Heart right ventricle (tissue), 16 donors: ENCODE results near the gene SOX8. TPM values are rescaled to one million over a fixed set of nuclear protein-coding genes. Genes with fewer than 3 reads are reported as not detected.

Experiments used
- ATAC-seq, 8 donors: fragments of 200-7000 bp; cut with Tn5 transposase; one replicate each; pipeline ENCODE4 v1.9.1; 2020; ENCODE audit warnings: mild to moderate bottlenecking in 8 of 8, moderate library complexity in 8 of 8, moderate number of reproducible peaks in 1 of 8
- DNase-seq, 2 donors: peaks; one replicate each; pipeline ENCODE4 v3.0.0-alpha.2; 2020
- H3K27ac ChIP-seq, 10 donors: fragments of 200-600 bp; sonication (generic) in 2 of 10; one replicate each; pipeline versions ENCODE4 v1.5.0 to v1.8.0; 2020 to 2022; ENCODE audit warnings: mild to moderate bottlenecking in 3 of 10
- H3K27me3 ChIP-seq, 7 donors: fragments of 200-600 bp; one replicate each; pipeline ENCODE4 v1.8.0; 2021 to 2022; ENCODE audit warnings: mild to moderate bottlenecking in 2 of 7
- H3K36me3 ChIP-seq, 9 donors: fragments of 200-600 bp; sonication (generic) in 1 of 9; one replicate each; pipeline versions ENCODE4 v1.5.0 to v1.8.0; 2020 to 2022; ENCODE audit warnings: mild to moderate bottlenecking in 2 of 9
- H3K4me1 ChIP-seq, 9 donors: fragments of 200-600 bp; sonication (generic) in 1 of 9; one replicate each; pipeline versions ENCODE4 v1.5.0 to v1.8.0; 2020 to 2022; ENCODE audit warnings: mild to moderate bottlenecking in 4 of 9
- H3K4me3 ChIP-seq, 10 donors: fragments of 200-600 bp; sonication (generic) in 2 of 10; one replicate each; pipeline versions ENCODE4 v1.5.0 to v1.8.0; 2020 to 2022; ENCODE audit warnings: mild to moderate bottlenecking in 7 of 10, moderate library complexity in 2 of 10
- H3K9me3 ChIP-seq, 11 donors: fragments of 200-600 bp in 10 of 11; sonication (generic) in 2 of 11; one replicate each; pipeline versions ENCODE4 v1.5.0 to v1.8.0; 2013 to 2022; ENCODE audit warnings: mild to moderate bottlenecking in 2 of 11, control low read depth in 1 of 11, moderate library complexity in 1 of 11
- WGBS, 2 donors: extraction: QIAGEN DNeasy Blood & Tissue Kit; methylation state at CpG; one replicate each; pipeline ENCODE4 v1.1.7; 2013; ENCODE audit warnings: inconsistent platforms in 1 of 2; 5-methylcytosine and 5-hydroxymethylcytosine counted together
- intact Hi-C, 10 donors: fragments of 100-400 bp; cut with DNase I; formaldehyde crosslinking; loops; one replicate each; pipeline versions ENCODE4 v1.11.1 to v1.14.2; 2022
- polyA plus RNA-seq, 2 donors: library from polyadenylated mRNA; stranded (reverse); fragments of 200-250 nt; gene quantifications; one replicate each; pipeline ENCODE4 v1.2.3, GENCODE V29; 2013
- total RNA-seq, 10 donors: library from RNA; stranded (reverse); fragmentation: NEBNext Ultra II Directional in 3 of 10; extraction: Animal tissue kit (Norgen Biotek cat#: 25700) in 3 of 10; gene quantifications; one replicate each; pipeline versions ENCODE4 v1.2.1 to v1.2.4, GENCODE V29; 2021 to 2023
- TF ChIP-seq, protein P1 (sequence below), 9 donors: fragments of 200-600 bp; sonication (generic) in 2 of 9; IDR thresholded peaks; one replicate each; pipeline versions ENCODE4 v1.5.0 to v1.8.0; 2021 to 2022; ENCODE audit warnings: antibody characterized with exemption in 9 of 9, mild to moderate bottlenecking in 5 of 9, moderate library complexity in 1 of 9
- donor health status: Arrhythmogenic right ventricular cardiomyopathy.
- donor health status: ischemic (EF 13 %, LVEDD 7.1; RV severe dilation, severe dysfunction).
- donor health status: healthy with polysubstance abuse.
- donor health status: DM: no; HTN: yes; CAD: no.
- donor health status: DM: no; HTN: no; CAD: no.
- donor health status: ischemic (EF 25% LVEDD 6.9; RV normal size, moderate dysfunction).
- donor health status: ischemic (EF 25% LVEDD 5.7; RV mildly dilated, moderate dysfunction).
- donor health status: healthy.
- donor health status: DM: yes; HTN: yes; CAD: no.
- donor health status: Ischemic cardiomyopathy.
- donor health status: ischemic (EF 35%, LVEDD 5.7; RV mildly dilated, moderate dysfunction).
- donor health status: nonischemic (EF 11% LVEDD 7.7; RV severe dilation, severe dysfunction).
- donor health status: DM: yes; HTN: yes; CAD: no.
- donor health status: PGD.
- donor health status: ischemic (EF 29% LVEDD 5.4; RV normal size, mild dysfunction).
- donor health status: nonischemic (EF 23%, LVEDD 6.1; RV moderate dilation, normal function).

Gene SOX8
- total and polyA plus RNA-seq, 12 donors, result 0.35 to 2.3 (median 1.0) TPM

DNA sequence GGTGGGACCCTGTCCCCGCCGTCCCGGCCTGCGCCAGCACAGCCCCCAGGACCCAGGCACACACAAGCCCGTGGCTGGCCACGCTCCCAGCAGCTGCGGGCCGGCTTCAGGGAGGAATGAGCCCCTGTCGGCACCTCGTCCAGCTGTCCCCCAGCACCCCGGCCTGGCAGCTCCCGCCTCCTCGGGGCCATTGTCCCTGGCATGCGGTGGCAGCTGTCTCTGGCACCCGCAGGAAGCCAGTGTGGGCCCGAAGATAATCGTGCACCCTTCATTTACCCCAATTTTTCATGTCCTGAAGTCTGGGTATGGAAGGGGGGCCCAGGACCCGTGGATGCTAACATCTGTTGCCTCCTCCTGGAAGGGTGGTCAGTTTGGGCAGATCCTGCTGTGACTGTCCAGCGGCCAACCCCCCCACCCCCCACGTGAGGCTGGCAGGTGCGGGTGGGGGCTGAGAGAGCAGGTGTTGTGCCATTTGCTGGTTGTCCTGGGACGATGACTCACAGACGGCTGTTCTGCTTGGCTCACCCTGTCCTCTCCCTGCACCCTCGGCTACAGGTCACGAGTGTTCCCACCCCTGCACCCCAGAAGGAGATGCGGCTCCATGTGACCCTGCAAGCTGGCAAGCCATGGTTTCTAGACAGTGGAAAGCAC lies 6.8 kb upstream of the SOX8 start:
- no peak overlapping the region for H3K4me3 ChIP-seq
- 42 to 52% methylated on average over 26 of the region's 26 CpGs for WGBS, 2 donors
- no peak for ATAC-seq

DNA sequence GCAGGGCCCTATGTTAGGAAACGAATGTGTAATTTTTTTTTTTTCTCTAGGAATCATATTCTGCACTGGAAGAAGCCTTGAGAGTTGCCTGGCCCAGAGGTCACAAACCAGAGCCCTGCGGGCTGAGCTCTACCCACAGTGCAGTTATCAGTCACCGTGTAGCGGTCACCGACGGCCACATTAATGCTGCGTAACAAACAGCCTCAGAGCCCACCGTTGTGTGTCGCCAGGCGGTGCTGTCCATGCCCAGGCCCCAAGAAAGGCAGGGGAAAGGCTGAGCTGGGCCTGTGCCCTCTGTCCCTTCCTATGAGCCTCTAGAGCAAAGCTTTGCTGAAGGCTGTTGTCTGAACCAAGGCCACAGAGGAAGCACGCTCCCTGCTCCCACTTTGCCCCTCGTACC lies 6.3 kb upstream of the SOX8 start:
- ATAC-seq, result no peak
- Histone ChIP-seq H3K27me3 (peaks cover 4 to 20% (median 11%) of the 10 kb centered on the region in 7 donors), H3K4me1 (peaks cover 5 to 25% (median 12%) of the 10 kb centered on the region in 9 donors), H3K27ac (no peak overlapping the region), H3K36me3 (no peaks in the 10 kb centered on the region), H3K9me3 (peaks cover 0 to 4% (median 0%) of the 10 kb centered on the region in 11 donors), H3K4me3 (no peak overlapping the region)
- TF ChIP-seq, protein P1, sequence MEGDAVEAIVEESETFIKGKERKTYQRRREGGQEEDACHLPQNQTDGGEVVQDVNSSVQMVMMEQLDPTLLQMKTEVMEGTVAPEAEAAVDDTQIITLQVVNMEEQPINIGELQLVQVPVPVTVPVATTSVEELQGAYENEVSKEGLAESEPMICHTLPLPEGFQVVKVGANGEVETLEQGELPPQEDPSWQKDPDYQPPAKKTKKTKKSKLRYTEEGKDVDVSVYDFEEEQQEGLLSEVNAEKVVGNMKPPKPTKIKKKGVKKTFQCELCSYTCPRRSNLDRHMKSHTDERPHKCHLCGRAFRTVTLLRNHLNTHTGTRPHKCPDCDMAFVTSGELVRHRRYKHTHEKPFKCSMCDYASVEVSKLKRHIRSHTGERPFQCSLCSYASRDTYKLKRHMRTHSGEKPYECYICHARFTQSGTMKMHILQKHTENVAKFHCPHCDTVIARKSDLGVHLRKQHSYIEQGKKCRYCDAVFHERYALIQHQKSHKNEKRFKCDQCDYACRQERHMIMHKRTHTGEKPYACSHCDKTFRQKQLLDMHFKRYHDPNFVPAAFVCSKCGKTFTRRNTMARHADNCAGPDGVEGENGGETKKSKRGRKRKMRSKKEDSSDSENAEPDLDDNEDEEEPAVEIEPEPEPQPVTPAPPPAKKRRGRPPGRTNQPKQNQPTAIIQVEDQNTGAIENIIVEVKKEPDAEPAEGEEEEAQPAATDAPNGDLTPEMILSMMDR (IDR thresholded peaks at IDR 0.05), result no peak
- WGBS, 2 donors, result 94 to 95% methylated on average over 12 of the region's 12 CpGs
- no peak for DNase-seq
- intact Hi-C loops, result no loop called here

More for the DNA sequence above, 6.8 kb upstream of the SOX8 start:
- Histone ChIP-seq H3K27ac (no peak overlapping the region), H3K9me3 (peaks cover 0 to 4% (median 0%) of the 10 kb centered on the region in 11 donors), H3K36me3 (no peaks in the 10 kb centered on the region), H3K27me3 (peaks cover 0 to 14% (median 6%) of the 10 kb centered on the region in 7 donors), H3K4me1 (peaks cover 5 to 27% (median 12%) of the 10 kb centered on the region in 9 donors)
- intact Hi-C loops, result no loop called here
- no peak for DNase-seq
- TF ChIP-seq, protein P1 (IDR thresholded peaks at IDR 0.05), result no peak

DNA sequence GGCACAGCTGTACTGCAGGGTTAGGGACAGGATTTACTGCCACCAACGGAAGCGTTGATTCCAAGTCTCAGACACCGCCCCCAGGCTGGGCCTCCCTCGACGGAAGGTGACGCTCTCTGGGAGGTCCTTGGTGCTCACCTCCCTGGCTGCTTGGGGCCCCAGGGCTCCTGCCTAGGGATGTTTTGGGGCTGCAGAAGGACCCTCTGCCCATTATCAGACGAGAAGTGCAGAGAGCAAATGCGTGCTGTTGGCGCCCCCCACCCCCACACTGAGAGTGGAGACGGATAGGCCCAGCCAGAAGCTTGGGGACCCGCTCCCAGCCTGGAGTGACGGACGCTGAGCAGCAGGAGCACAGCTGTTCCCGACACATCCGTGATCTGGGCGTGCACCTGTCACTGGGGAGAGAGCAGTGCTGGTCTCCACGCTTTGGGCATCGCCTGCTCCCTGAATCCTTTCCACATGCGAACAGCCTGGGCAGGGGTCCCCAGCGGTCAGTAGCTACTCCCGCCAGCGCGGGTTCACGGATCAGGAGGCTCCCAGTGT lies 5.1 kb upstream of the SOX8 start:
- Histone ChIP-seq H3K27ac (peak overlapping the region in 1 of 10 donors; percentile 31), H3K4me1 (peaks cover 8 to 23% (median 15%) of the 10 kb centered on the region in 9 donors), H3K9me3 (peaks cover 0 to 3% (median 0%) of the 10 kb centered on the region in 11 donors), H3K36me3 (no peaks in the 10 kb centered on the region), H3K4me3 (no peak overlapping the region), H3K27me3 (peaks cover 8 to 29% (median 16%) of the 10 kb centered on the region in 7 donors)
- ATAC-seq, result no peak
- DNase-seq, result no peak
- TF ChIP-seq, protein P1 (IDR thresholded peaks at IDR 0.05), result no peak
- intact Hi-C loops, result no loop called here
- WGBS, 2 donors, result 80 to 83% methylated on average over 24 of the region's 24 CpGs

DNA sequence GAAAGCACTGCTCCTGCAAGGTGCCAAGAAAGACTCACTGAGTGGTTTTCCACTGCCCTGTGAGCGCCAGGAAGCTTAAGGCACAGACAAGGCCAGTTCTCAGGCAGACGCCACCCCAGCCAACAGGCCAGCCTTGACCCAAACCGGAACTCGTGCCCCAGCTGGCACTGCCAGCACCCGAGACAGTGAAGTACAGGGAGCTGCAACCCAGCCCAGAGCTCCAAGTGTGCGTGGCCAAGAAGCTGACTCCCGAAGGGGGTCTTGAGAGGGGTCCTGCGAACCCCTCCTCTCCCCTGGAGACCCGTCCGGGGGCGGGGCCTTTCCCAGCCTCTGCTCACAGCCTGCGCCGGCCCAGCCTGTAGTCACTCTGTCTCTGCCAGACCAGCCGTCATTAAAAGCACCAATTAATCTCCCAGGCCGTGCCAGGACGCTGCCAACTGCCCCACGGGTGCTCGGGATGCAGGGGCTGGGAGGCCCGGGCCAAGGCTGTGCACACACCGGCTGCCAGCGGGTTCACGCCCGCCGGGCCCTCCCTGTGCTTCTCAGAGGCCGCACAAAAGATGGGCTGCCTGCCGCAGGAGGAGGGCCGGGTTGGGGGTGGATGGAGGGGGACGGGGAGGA lies 4.4 kb upstream of the SOX8 start:
- TF ChIP-seq, protein P1 (IDR thresholded peaks at IDR 0.05), result no peak
- H3K36me3 ChIP-seq, result no peaks in the 10 kb centered on the region
- peaks cover 8 to 26% (median 16%) of the 10 kb centered on the region in 9 donors for H3K4me1 ChIP-seq
- 68 to 69% methylated on average over 27 to 28 of the region's 28 CpGs for WGBS, 2 donors
- ATAC-seq, result peak in 1 of 8 donors; percentile 5
- peak overlapping the region in 1 of 10 donors; percentile 31 for H3K27ac ChIP-seq
- no peaks in the 10 kb centered on the region for H3K9me3 ChIP-seq
- H3K4me3 ChIP-seq, result no peak overlapping the region
- intact Hi-C loops, result no loop called here
- DNase-seq, result no peak
- peaks cover 10 to 34% (median 21%) of the 10 kb centered on the region in 7 donors for H3K27me3 ChIP-seq
